GM11168 (cell line): Measurements from ENCODE around the gene TCOF1.
"Not testable (repeated sequence)": the region's sequence is repeated elsewhere in the genome, so short reads cannot be mapped to it uniquely, and the experiment has no call there.

Source experiments
- in situ Hi-C: fragments of 300-500 bp; cut with MboI; formaldehyde crosslinking; loops from one replicate; pipeline ENCODE4 v1.12.0; 2022; ENCODE audit warnings: low sequenced_read_pairs; ENCODE audit not compliant: unreplicated experiment

Gene TCOF1

GRCh38 chr5:150412319-150413175 is 55.0 kb downstream of the TCOF1 start, which contains the start of gene CD74:
Gene CD74 (minus strand): TSS chr5:150412910. CDS start chr5:150412749, 161 bp downstream.
- in situ Hi-C loops: no loop called here

- in situ Hi-C loops: no loop called here
Measured at GRCh38 chr5:150413176-150413901, 55.8 kb downstream of the TCOF1 start.

GRCh38 chr5:150413902-150414790 is 56.6 kb downstream of the TCOF1 start:
- in situ Hi-C loops: not testable (repeated sequence)

- in situ Hi-C loops: no loop called here
Measured at GRCh38 chr5:150419630-150420270, 62.3 kb downstream of the TCOF1 start.

- in situ Hi-C loops: no loop called here
Measured at GRCh38 chr5:150422075-150422474, 64.6 kb downstream of the TCOF1 start.

GRCh38 chr5:150422758-150423157 is 65.3 kb downstream of the TCOF1 start:
- in situ Hi-C loops: no loop called here

- in situ Hi-C loops: not testable (repeated sequence)
Measured at GRCh38 chr5:150426165-150426564, 68.7 kb downstream of the TCOF1 start.

GRCh38 chr5:150428106-150428876 is 70.8 kb downstream of the TCOF1 start:
- in situ Hi-C loops: no loop called here

- in situ Hi-C loops: no loop called here
Measured at GRCh38 chr5:150428978-150429377, 71.5 kb downstream of the TCOF1 start.

- in situ Hi-C loops: no loop called here
Measured at GRCh38 chr5:150429410-150429873, 71.9 kb downstream of the TCOF1 start.

- in situ Hi-C loops: no loop called here
Measured at GRCh38 chr5:150431048-150431447, 73.6 kb downstream of the TCOF1 start.

- in situ Hi-C loops: no loop called here
Measured at GRCh38 chr5:150431574-150431973, 74.1 kb downstream of the TCOF1 start.

GRCh38 chr5:150434464-150434863 is 77.0 kb downstream of the TCOF1 start:
- in situ Hi-C loops: no loop called here

- in situ Hi-C loops: no loop called here
Measured at GRCh38 chr5:150436141-150436680, 78.7 kb downstream of the TCOF1 start.

GRCh38 chr5:150438873-150439546 is 81.5 kb downstream of the TCOF1 start:
- in situ Hi-C loops: no loop called here

GRCh38 chr5:150440948-150441812 is 83.7 kb downstream of the TCOF1 start:
- in situ Hi-C loops: no loop called here
